IMR-90 (cell line): Measurements from ENCODE around the gene KCNK15. TPM values are rescaled to one million over a fixed set of nuclear protein-coding genes. Genes with fewer than 3 reads are reported as not detected.

ENCODE experiments used
- ATAC-seq: fragments of 200-7000 bp; cut with Tn5 transposase; 2 replicates; pipeline ENCODE4 v1.9.1; 2020; ENCODE audit warnings: low read depth, mild to moderate bottlenecking, moderate library complexity
- BruUV-seq: library from RNA; stranded (reverse); fragments of 400-500 nt; replicated peaks from 2 replicates; lab custom pipeline; 2021; lab: Mats Ljungman, UMichigan
- CTCF ChIA-PET: fragments of 300-600 bp; formaldehyde crosslinking; extraction: SDS; loops from one replicate; lab custom pipeline; 2021; ENCODE audit warnings: antibody characterized with exemption; lab: Yijun Ruan, JAX
- POLR2A ChIA-PET: fragments of 300-600 bp; sonication (Branson Sonifier 250); formaldehyde crosslinking; loops from one replicate; lab custom pipeline; 2022; ENCODE audit warnings: antibody characterized with exemption; ENCODE audit not compliant: unreplicated experiment; lab: Charles Lee
- DNase-seq: peaks from one replicate; pipeline ENCODE4 v3.0.0; 2013
- H2AFZ ChIP-seq: replicated peaks from 2 replicates; pipeline ENCODE3; 2013; ENCODE audit warnings: low read length, mild to moderate bottlenecking; ENCODE audit not compliant: poor library complexity
- H2AK5ac ChIP-seq: 2 replicates; pipeline ENCODE4 v1.6.1; 2013; ENCODE audit warnings: low read depth, low read length, inconsistent platforms
- H2AK9ac ChIP-seq: replicated peaks from 2 replicates; pipeline ENCODE3; 2013; ENCODE audit warnings: mild to moderate bottlenecking, low read depth, low read length, moderate library complexity; ENCODE audit not compliant: poor library complexity
- H2BK120ac ChIP-seq: 2 replicates; pipeline ENCODE4 v1.6.1; 2013; ENCODE audit warnings: low read depth, low read length, inconsistent platforms
- H2BK15ac ChIP-seq: 3 replicates; pipeline ENCODE4 v1.6.1; 2013; ENCODE audit warnings: low read depth, low read length, inconsistent platforms
- H2BK20ac ChIP-seq: 2 replicates; pipeline ENCODE4 v1.6.1; 2013; ENCODE audit warnings: low read depth, mild to moderate bottlenecking, inconsistent platforms, low read length, moderate library complexity
- H2BK5ac ChIP-seq: 2 replicates; pipeline ENCODE4 v1.6.1; 2013; ENCODE audit warnings: mild to moderate bottlenecking, low read depth, low read length, inconsistent platforms; ENCODE audit not compliant: poor library complexity, severe bottlenecking
- H3K14ac ChIP-seq: replicated peaks from 2 replicates; pipeline ENCODE4 v1.6.1; 2013; ENCODE audit warnings: low read depth, low read length, inconsistent platforms
- H3K18ac ChIP-seq: 2 replicates; pipeline ENCODE4 v1.6.1; 2013; ENCODE audit warnings: low read depth, low read length, control low read depth
- H3K23ac ChIP-seq: 2 replicates; pipeline ENCODE4 v1.6.1; 2013; ENCODE audit warnings: low read depth, low read length, inconsistent platforms
- H3K27ac ChIP-seq: 2 replicates; pipeline ENCODE4 v1.5.1; 2013; ENCODE audit warnings: mild to moderate bottlenecking, control low read depth, low read length; ENCODE audit not compliant: insufficient read depth
- H3K27me3 ChIP-seq: 2 replicates; pipeline ENCODE4 v1.6.1; 2013; ENCODE audit warnings: low read length; ENCODE audit not compliant: control insufficient read depth, insufficient read depth
- H3K36me3 ChIP-seq: 2 replicates; pipeline ENCODE4 v1.6.1; 2013; ENCODE audit warnings: low read length, mixed read lengths; ENCODE audit not compliant: control insufficient read depth, insufficient read depth
- H3K4ac ChIP-seq: 2 replicates; pipeline ENCODE4 v1.6.1; 2013; ENCODE audit warnings: low read depth, low read length, inconsistent platforms
- H3K4me1 ChIP-seq: 2 replicates; pipeline ENCODE4 v1.6.1; 2013; ENCODE audit warnings: low read length, mixed read lengths; ENCODE audit not compliant: control insufficient read depth, insufficient read depth
- H3K4me2 ChIP-seq: 2 replicates; pipeline ENCODE4 v1.6.1; 2013; ENCODE audit warnings: low read depth, mild to moderate bottlenecking, control low read depth, low read length, moderate library complexity
- H3K4me3 ChIP-seq: 2 replicates; pipeline ENCODE4 v1.5.1; 2013; ENCODE audit warnings: low read depth, mild to moderate bottlenecking, control low read depth, low read length, moderate library complexity; ENCODE audit not compliant: insufficient read depth
- H3K56ac ChIP-seq: 2 replicates; pipeline ENCODE4 v1.6.1; 2013; ENCODE audit warnings: low read length, inconsistent platforms; ENCODE audit not compliant: insufficient read depth; ENCODE audit errors: extremely low read depth
- H3K79me1 ChIP-seq, 2 experiments: 2 replicates each; pipeline ENCODE4 v1.6.1; 2013; ENCODE audit warnings: low read length in 2 of 2, inconsistent platforms in 1 of 2, low read depth in 1 of 2
- H3K9ac ChIP-seq: 2 replicates; pipeline ENCODE4 v1.6.1; 2013; ENCODE audit warnings: low read depth, low read length, control low read depth
- H3K9me1 ChIP-seq: 2 replicates; pipeline ENCODE4 v1.6.1; 2013; ENCODE audit warnings: low read length, inconsistent platforms; ENCODE audit not compliant: insufficient read depth
- H3K9me3 ChIP-seq: 2 replicates; pipeline ENCODE4 v1.6.1; 2013; ENCODE audit warnings: low read length; ENCODE audit not compliant: control insufficient read depth, insufficient read depth
- H4K20me1 ChIP-seq: 2 replicates; pipeline ENCODE4 v1.6.1; 2013; ENCODE audit warnings: low read length, inconsistent platforms; ENCODE audit not compliant: insufficient read depth
- H4K5ac ChIP-seq: 2 replicates; pipeline ENCODE4 v1.6.1; 2013; ENCODE audit warnings: mild to moderate bottlenecking, low read depth, low read length, control low read depth
- H4K8ac ChIP-seq, 2 experiments: 2 replicates each; pipeline ENCODE4 v1.6.1; 2013; ENCODE audit warnings: low read depth in 2 of 2, low read length in 2 of 2, control low read depth in 1 of 2, inconsistent platforms in 1 of 2
- H4K91ac ChIP-seq: 2 replicates; pipeline ENCODE4 v1.6.1; 2013; ENCODE audit warnings: low read depth, low read length, inconsistent platforms; ENCODE audit not compliant: insufficient read depth
- BHLHE40 ChIP-seq: fragments of 150-350 bp; IDR thresholded peaks from 2 replicates; pipeline ENCODE4 v1.6.1; 2016; ENCODE audit warnings: mild to moderate bottlenecking, low read depth, low read length
- CEBPB ChIP-seq: IDR thresholded peaks from 2 replicates; pipeline ENCODE4 v1.6.1; 2012; ENCODE audit warnings: low read depth, low read length, improper control_type of control experiment
- CHD1 ChIP-seq: IDR thresholded peaks from 2 replicates; pipeline ENCODE4 v1.6.1; 2012; ENCODE audit warnings: low read depth, low read length, improper control_type of control experiment
- FOS ChIP-seq: fragments of 150-350 bp; IDR thresholded peaks from 2 replicates; pipeline ENCODE4 v1.6.1; 2016; ENCODE audit warnings: low read depth, low read length
- MAFK ChIP-seq: IDR thresholded peaks from 2 replicates; pipeline ENCODE4 v1.6.1; 2012; ENCODE audit warnings: low read depth, low read length, improper control_type of control experiment
- MAZ ChIP-seq: IDR thresholded peaks from 2 replicates; pipeline ENCODE4 v1.6.1; 2012; ENCODE audit warnings: low read depth, mild to moderate bottlenecking, low read length, improper control_type of control experiment, moderate library complexity, borderline replicate concordance
- MXI1 ChIP-seq: IDR thresholded peaks from 2 replicates; pipeline ENCODE4 v1.6.1; 2012; ENCODE audit warnings: low read depth, mild to moderate bottlenecking, low read length, moderate library complexity, borderline replicate concordance
- NFE2L2 ChIP-seq: fragments of 150-350 bp; IDR thresholded peaks from 2 replicates; pipeline ENCODE4 v1.6.1; 2016; ENCODE audit warnings: low read depth, mild to moderate bottlenecking, low read length
- POLR2A ChIP-seq: IDR thresholded peaks from 2 replicates; pipeline ENCODE4 v1.6.1; 2012; ENCODE audit warnings: mild to moderate bottlenecking, low read depth, low read length
- RAD21 ChIP-seq: IDR thresholded peaks from 2 replicates; pipeline ENCODE4 v1.6.1; 2012; ENCODE audit warnings: low read length, improper control_type of control experiment
- RCOR1 ChIP-seq: IDR thresholded peaks from 2 replicates; pipeline ENCODE4 v1.6.1; 2012; ENCODE audit warnings: mild to moderate bottlenecking, low read length, improper control_type of control experiment; ENCODE audit not compliant: insufficient replicate concordance
- RFX5 ChIP-seq: IDR thresholded peaks from 2 replicates; pipeline ENCODE4 v1.8.0; 2012; ENCODE audit warnings: low read depth, mild to moderate bottlenecking, low read length, moderate library complexity
- SMC3 ChIP-seq: fragments of 150-350 bp; IDR thresholded peaks from 2 replicates; pipeline ENCODE4 v1.6.1; 2016; ENCODE audit warnings: low read depth, mild to moderate bottlenecking, antibody characterized with exemption, low read length, moderate library complexity
- WGBS, 2 experiments: methylation state at CpG; one replicate each; pipeline versions ENCODE4 v1.1.5 to v1.1.7; 2013; ENCODE audit warnings: missing lambda C conversion rate in 2 of 2; ENCODE audit not compliant: insufficient read length in 1 of 2; ENCODE audit errors: extremely low coverage in 2 of 2; 5-methylcytosine and 5-hydroxymethylcytosine counted together
- dilution Hi-C: fragments of 300-500 bp; cut with HindIII; formaldehyde crosslinking; loops from one replicate; pipeline ENCODE4 v1.14.3; 2018; ENCODE audit warnings: low sequenced_read_pairs; ENCODE audit not compliant: unreplicated experiment
- in situ Hi-C: fragments of 300-500 bp; cut with MboI; formaldehyde crosslinking; loops from 3 replicates; pipeline ENCODE4 v1.14.3; 2019; ENCODE audit warnings: low sequenced_read_pairs, inconsistent platforms, mixed read lengths
- intact Hi-C: fragments of 100-400 bp; cut with micrococcal nuclease; formaldehyde crosslinking; loops from 2 replicates; pipeline ENCODE4 v1.10.0; 2022
- polyA plus RNA-seq, 3 experiments: library from polyadenylated mRNA; depleted of rRNA; stranded (reverse); fragments of >200 nt; gene quantifications; 2 replicates each; pipeline ENCODE4 v1.2.3, GENCODE V29; 2012; ENCODE audit warnings: low replicate concordance in 1 of 3
- total RNA-seq: library from RNA; depleted of rRNA; stranded (reverse); fragments of >200 nt; gene quantifications from 2 replicates; pipeline ENCODE4 v1.2.3, GENCODE V29; 2012
- TF ChIP-seq, protein P1 (sequence below): conservative IDR thresholded peaks from 2 replicates; pipeline ENCODE4 v1.5.1; 2012; ENCODE audit warnings: mild to moderate bottlenecking, low read depth, low read length, improper control_type of control experiment
- TF ChIP-seq, protein P2 (sequence below): fragments of 150-350 bp; IDR thresholded peaks from 2 replicates; pipeline ENCODE4 v1.6.1; 2016; ENCODE audit warnings: low read depth, mild to moderate bottlenecking, low read length, moderate library complexity, borderline replicate concordance
- TF ChIP-seq, protein P3 (sequence below): fragments of 150-350 bp; IDR thresholded peaks from 2 replicates; pipeline ENCODE4 v1.6.1; 2017; ENCODE audit warnings: mild to moderate bottlenecking, antibody characterized with exemption, low read length, low read depth

Gene KCNK15
- total and polyA plus RNA-seq, 2 of the 4 experiments (the other 2 are of a cell fraction) = not detected

DNA sequence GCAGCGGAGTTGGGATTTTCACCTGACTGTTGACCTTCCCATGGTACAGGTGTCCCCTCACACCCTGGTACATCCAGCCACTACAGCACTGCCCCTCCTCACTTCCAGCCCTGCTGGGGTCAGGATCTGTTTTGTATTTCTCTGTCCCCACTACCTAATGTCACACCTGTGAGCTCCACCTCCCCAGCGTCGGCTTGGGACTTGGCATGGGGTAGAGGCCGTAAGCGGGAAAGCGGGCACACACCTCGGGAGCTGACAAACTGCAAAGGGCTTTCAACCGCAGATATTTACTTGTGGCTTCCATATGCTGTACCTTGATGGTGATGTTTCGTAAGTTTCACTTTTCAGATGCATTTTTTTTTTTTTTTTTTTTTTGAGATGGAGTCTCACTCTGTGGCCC lies 35.9 kb upstream of the KCNK15 start:
- CTCF ChIA-PET = no interaction called here
- dilution Hi-C loops (no loop called here), intact Hi-C loops (no loop called here), in situ Hi-C loops (no loop called here)
- no peak overlapping the region for H3K4me3 ChIP-seq
- H4K91ac ChIP-seq = no peak overlapping the region
- no peak overlapping the region for H3K27ac ChIP-seq
- no peak overlapping the region for H4K5ac ChIP-seq
- 83% methylated on average over 1 of the region's 9 CpGs; no CpG with 5 or more reads in 1 of the 2 experiments for WGBS, 2 experiments
- no TSS peak for BruUV-seq
- TF ChIP-seq, protein P1, sequence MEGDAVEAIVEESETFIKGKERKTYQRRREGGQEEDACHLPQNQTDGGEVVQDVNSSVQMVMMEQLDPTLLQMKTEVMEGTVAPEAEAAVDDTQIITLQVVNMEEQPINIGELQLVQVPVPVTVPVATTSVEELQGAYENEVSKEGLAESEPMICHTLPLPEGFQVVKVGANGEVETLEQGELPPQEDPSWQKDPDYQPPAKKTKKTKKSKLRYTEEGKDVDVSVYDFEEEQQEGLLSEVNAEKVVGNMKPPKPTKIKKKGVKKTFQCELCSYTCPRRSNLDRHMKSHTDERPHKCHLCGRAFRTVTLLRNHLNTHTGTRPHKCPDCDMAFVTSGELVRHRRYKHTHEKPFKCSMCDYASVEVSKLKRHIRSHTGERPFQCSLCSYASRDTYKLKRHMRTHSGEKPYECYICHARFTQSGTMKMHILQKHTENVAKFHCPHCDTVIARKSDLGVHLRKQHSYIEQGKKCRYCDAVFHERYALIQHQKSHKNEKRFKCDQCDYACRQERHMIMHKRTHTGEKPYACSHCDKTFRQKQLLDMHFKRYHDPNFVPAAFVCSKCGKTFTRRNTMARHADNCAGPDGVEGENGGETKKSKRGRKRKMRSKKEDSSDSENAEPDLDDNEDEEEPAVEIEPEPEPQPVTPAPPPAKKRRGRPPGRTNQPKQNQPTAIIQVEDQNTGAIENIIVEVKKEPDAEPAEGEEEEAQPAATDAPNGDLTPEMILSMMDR = no peak
- TF ChIP-seq, protein P2, sequence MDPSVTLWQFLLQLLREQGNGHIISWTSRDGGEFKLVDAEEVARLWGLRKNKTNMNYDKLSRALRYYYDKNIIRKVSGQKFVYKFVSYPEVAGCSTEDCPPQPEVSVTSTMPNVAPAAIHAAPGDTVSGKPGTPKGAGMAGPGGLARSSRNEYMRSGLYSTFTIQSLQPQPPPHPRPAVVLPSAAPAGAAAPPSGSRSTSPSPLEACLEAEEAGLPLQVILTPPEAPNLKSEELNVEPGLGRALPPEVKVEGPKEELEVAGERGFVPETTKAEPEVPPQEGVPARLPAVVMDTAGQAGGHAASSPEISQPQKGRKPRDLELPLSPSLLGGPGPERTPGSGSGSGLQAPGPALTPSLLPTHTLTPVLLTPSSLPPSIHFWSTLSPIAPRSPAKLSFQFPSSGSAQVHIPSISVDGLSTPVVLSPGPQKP = no peak
- no peak for TF ChIP-seq CHD1
- no peak for TF ChIP-seq RCOR1
- no peak for TF ChIP-seq RAD21
- no peak for TF ChIP-seq MXI1
- no peak for TF ChIP-seq RFX5
- TF ChIP-seq SMC3 = no peak
- TF ChIP-seq, protein P3, sequence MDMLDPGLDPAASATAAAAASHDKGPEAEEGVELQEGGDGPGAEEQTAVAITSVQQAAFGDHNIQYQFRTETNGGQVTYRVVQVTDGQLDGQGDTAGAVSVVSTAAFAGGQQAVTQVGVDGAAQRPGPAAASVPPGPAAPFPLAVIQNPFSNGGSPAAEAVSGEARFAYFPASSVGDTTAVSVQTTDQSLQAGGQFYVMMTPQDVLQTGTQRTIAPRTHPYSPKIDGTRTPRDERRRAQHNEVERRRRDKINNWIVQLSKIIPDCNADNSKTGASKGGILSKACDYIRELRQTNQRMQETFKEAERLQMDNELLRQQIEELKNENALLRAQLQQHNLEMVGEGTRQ = no peak
- no peak for TF ChIP-seq NFE2L2
- no peak for TF ChIP-seq CEBPB
- no peak for TF ChIP-seq FOS
- no peak for TF ChIP-seq POLR2A
- TF ChIP-seq BHLHE40 = no peak
- TF ChIP-seq MAZ = no peak
- no peak for TF ChIP-seq MAFK
- ATAC-seq (no peak), DNase-seq (no peak)
- H2BK120ac ChIP-seq = no peak overlapping the region
- no peak overlapping the region for H3K4ac ChIP-seq
- no peak overlapping the region for H2AK5ac ChIP-seq
- H2AK9ac ChIP-seq = no peak overlapping the region
- no peaks in the 10 kb centered on the region; the same call in 1 of the 2 replicates for H4K20me1 ChIP-seq
- H3K23ac ChIP-seq = no peak overlapping the region
- H3K4me2 ChIP-seq = no peak overlapping the region
- peaks cover 5% of the 10 kb centered on the region; the same call in 1 of the 2 replicates for H3K9me1 ChIP-seq
- H3K27me3 ChIP-seq = peaks cover 20% of the 10 kb centered on the region
- H2AFZ ChIP-seq = no peak overlapping the region
- H2BK20ac ChIP-seq = no peak overlapping the region
- H3K56ac ChIP-seq = no peak overlapping the region
- H2BK5ac ChIP-seq = no peak overlapping the region
- no peaks in the 10 kb centered on the region for H3K79me1 ChIP-seq
- H2BK15ac ChIP-seq = no peak overlapping the region
- H3K9me3 ChIP-seq = no peaks in the 10 kb centered on the region
- no peak overlapping the region for H3K9ac ChIP-seq
- no peak overlapping the region for H4K8ac ChIP-seq
- POLR2A ChIA-PET = no interaction called here
- H3K18ac ChIP-seq = no peak overlapping the region
- peaks cover 22% of the 10 kb centered on the region for H3K4me1 ChIP-seq
- no peaks in the 10 kb centered on the region for H3K36me3 ChIP-seq
- no peak overlapping the region for H3K14ac ChIP-seq
